ENCODE measurements around the gene ZNF134. TPM values are rescaled to one million over a fixed set of nuclear protein-coding genes. Genes with fewer than 3 reads are reported as not detected.
A peak's percentile ranks its signal among the peaks of the same experiment; 100 is the strongest.

ZNF134 gene
- 13.5 TPM for polyA plus RNA-seq

GRCh38 chr19:57613941-57614743 is at the start of gene ZNF134:
TSS of gene ZNF134 (plus strand) at chr19:57614242. CDS start at chr19:57619469, 5,227 bp downstream.
- H3K4me1 Mint-ChIP-seq: peaks cover 20 to 23% (median 20%) of the 10 kb centered on the region in 3 donors
- peak within 1 kb of the TSS; percentile 91 to 98 (median 96) for H3K4me3 Mint-ChIP-seq
- peak within 1 kb of the TSS; percentile 85 to 91 (median 86) for H3K27ac Mint-ChIP-seq
- no peaks in the 10 kb centered on the region for H3K27me3 Mint-ChIP-seq
- peaks cover 37% of the 10 kb centered on the region for H3K36me3 Mint-ChIP-seq
- H3K9me3 Mint-ChIP-seq: peaks cover 28 to 38% (median 32%) of the 10 kb centered on the region in 3 donors

DNA sequence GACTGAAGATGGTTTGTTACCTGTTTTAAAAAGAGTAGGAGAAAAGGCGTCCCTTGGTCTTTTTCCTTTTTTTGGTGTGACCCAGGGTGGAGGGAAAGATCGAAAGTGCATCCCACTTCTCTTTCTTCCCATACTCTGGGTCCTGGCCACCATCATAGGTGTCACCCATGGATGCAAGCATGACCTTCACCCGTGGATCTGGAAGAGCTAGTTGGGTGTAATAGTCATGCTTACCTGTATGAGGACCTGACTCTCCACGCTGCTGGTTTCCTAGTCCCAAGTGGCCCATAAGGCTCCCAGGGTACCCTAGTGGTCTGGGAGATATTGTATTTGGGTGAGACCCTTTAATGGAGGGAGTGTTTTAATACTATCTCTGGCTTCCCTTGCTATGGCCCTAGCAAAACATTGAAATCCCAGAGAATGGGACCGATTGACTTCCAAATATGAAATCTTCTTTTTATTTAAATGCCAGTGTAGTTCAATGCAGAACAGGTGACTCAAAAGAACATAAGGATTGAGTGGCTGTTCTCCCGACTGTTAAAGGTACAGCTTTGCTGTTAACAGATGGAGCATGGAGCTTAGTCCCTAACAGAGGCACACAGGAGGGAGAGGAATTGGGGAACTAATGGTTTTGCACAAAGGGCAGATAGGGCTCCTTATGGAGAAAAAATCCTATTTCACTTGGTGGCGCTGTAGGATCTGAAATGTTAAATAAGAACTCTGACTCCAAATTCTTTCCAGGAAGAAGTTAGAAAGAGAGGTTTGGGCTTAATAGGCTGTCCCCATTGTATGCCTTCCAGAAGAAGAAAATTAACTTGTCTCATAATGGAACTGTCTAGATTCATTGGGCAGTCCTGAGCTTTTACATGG is 47.4 kb upstream of the ZNF134 start:
- Mint-ChIP-seq H3K9me3 (peaks cover 21 to 47% (median 45%) of the 10 kb centered on the region in 3 donors), H3K27ac (no peak overlapping the region), H3K27me3 (no peaks in the 10 kb centered on the region), H3K4me1 (no peaks in the 10 kb centered on the region), H3K4me3 (no peak overlapping the region), H3K36me3 (no peaks in the 10 kb centered on the region)

- H3K27me3 Mint-ChIP-seq: no peaks in the 10 kb centered on the region
- H3K9me3 Mint-ChIP-seq: peaks cover 14 to 51% (median 41%) of the 10 kb centered on the region in 3 donors
- no peak overlapping the region for H3K4me3 Mint-ChIP-seq
- H3K4me1 Mint-ChIP-seq: no peaks in the 10 kb centered on the region
- no peak overlapping the region for H3K27ac Mint-ChIP-seq
- H3K36me3 Mint-ChIP-seq: peaks cover 27% of the 10 kb centered on the region
Measured at GRCh38 chr19:57570707-57571106, 43.3 kb upstream of the ZNF134 start.

DNA sequence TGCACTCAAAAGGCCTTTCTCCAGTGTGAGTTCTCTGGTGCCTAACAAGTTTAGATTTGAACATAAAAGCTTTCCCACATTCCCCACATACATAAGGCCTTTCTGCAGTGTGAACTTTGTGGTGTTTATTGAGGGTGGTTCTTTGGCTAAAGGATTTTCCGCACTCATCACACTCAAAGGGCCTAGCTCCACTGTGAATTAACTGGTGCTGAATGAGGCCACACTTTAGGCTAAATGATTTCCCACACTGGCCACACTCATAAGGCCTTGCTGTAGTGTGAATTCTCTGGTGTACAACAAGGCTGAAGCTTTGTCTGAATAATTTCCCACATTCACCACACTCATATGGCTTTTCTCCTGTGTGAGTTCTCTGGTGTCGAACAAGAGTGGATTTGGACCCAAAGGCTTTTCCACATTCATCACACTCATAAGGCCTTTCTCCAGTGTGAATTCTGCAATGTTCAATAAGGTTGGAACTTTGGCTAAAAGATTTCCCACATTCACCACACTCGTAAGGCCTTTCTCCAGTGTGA is 41.6 kb upstream of the ZNF134 start:
- Mint-ChIP-seq H3K4me1 (peaks cover 0 to 8% (median 8%) of the 10 kb centered on the region in 3 donors), H3K36me3 (peaks cover 39% of the 10 kb centered on the region), H3K27me3 (no peaks in the 10 kb centered on the region), H3K4me3 (peak overlapping the region in 1 of 4 donors; percentile 17), H3K9me3 (peaks cover 13 to 47% (median 40%) of the 10 kb centered on the region in 3 donors), H3K27ac (no peak overlapping the region)

GRCh38 chr19:57576661-57577060 is 37.4 kb upstream of the ZNF134 start:
- Mint-ChIP-seq H3K27ac (peak overlapping the region in 1 of 3 donors; percentile 34), H3K4me3 (peak overlapping the region in 3 of 4 donors; percentile 23 to 74 (median 62)), H3K9me3 (peaks cover 13 to 43% (median 39%) of the 10 kb centered on the region in 3 donors), H3K27me3 (no peaks in the 10 kb centered on the region), H3K4me1 (peaks cover 6 to 16% (median 15%) of the 10 kb centered on the region in 3 donors), H3K36me3 (peaks cover 40% of the 10 kb centered on the region)

DNA sequence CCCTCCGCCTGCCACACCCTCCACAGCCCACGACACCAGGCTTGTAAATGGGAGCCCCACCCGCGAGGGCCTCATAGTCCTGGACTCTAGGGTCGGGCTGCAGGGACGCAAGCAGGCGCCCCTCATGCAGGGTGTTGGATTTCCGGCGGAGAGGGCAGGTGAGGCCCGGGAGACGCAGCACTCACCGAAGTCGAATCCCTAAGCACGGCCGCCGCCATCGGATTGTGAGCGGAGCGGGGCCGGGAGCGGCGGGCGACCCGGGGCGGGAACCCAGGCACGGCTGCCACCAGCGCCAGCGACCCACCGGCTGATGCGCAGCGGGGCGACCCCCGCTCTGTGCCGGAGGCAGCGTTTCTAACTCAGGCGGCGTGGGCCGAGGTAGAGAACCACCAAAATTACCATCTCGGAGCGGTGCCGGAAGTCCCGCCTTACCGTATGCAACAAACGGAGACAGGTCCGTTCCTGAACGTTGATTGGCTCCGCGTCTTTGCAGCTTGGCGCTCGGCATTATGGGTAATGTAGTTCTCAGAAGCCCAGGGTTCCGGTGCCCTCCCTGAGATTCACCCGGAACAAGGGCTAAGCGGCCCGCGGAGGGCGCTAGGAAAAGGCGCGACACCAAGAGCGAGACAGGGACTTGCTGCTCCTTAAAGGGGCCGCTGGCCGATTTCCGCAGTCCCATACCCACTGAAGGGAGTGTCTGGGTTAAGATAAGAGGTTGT is 35.4 kb upstream of the ZNF134 start, which contains the start of gene ZNF416:
Gene ZNF416, minus strand, starts transcription at position 425 of the 719 bp plus-strand sequence. Its CDS starts 207 bp downstream, at position 218.
- Mint-ChIP-seq H3K36me3 (peaks cover 32% of the 10 kb centered on the region), H3K4me1 (peaks cover 8 to 17% (median 16%) of the 10 kb centered on the region in 3 donors), H3K4me3 (peak within 1 kb of the TSS; percentile 83 to 94 (median 91)), H3K27ac (peak within 1 kb of the TSS; percentile 67 to 88 (median 85)), H3K9me3 (peaks cover 12 to 35% (median 27%) of the 10 kb centered on the region in 3 donors), H3K27me3 (no peaks in the 10 kb centered on the region)

- Mint-ChIP-seq H3K27me3 (no peaks in the 10 kb centered on the region), H3K9me3 (peaks cover 17 to 28% (median 23%) of the 10 kb centered on the region in 3 donors), H3K36me3 (peaks cover 25% of the 10 kb centered on the region), H3K4me1 (peaks cover 13 to 20% (median 19%) of the 10 kb centered on the region in 3 donors), H3K4me3 (peak overlapping the region in 3 of 4 donors; percentile 9 to 93 (median 90)), H3K27ac (no peak overlapping the region)
Measured at GRCh38 chr19:57583104-57583520, 30.9 kb upstream of the ZNF134 start.

- H3K4me1 Mint-ChIP-seq: peaks cover 11 to 20% (median 18%) of the 10 kb centered on the region in 3 donors
- peak within 1 kb of the TSS; percentile 53 to 92 (median 83) for H3K27ac Mint-ChIP-seq
- H3K27me3 Mint-ChIP-seq: no peaks in the 10 kb centered on the region
- H3K9me3 Mint-ChIP-seq: peaks cover 21 to 29% (median 26%) of the 10 kb centered on the region in 3 donors
- peaks cover 31% of the 10 kb centered on the region for H3K36me3 Mint-ChIP-seq
- peak within 1 kb of the TSS; percentile 90 to 100 (median 94) for H3K4me3 Mint-ChIP-seq
Measured at GRCh38 chr19:57583521-57584416, 30.3 kb upstream of the ZNF134 start, which contains the start of gene ZIK1. TSS of gene ZIK1 (plus strand) at chr19:57584145. CDS start at chr19:57584357, 212 bp downstream.

DNA sequence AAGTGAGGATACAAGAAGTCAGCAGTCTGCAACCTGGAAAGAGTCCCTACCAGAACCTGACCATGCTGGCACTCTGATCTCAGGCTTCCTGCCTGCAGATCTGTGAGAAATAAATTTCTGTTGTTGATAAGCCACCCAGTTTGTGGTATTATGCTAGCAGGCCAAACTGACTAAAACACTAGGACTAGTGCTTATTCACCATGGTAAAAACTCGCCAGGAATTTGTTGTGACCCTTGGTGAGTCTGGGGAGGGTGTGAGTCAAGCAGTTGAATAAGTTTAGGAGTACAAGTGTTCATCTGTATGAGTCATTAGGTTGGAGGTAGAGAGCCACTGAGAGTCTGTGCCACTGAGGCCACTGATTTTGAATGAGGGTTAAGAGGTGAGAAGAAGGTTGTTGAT is 26.5 kb upstream of the ZNF134 start:
- H3K27ac Mint-ChIP-seq: peak overlapping the region in 1 of 3 donors; percentile 20
- H3K4me3 Mint-ChIP-seq: peak overlapping the region in 2 of 4 donors; percentile 1 to 33
- peaks cover 7 to 18% (median 12%) of the 10 kb centered on the region in 3 donors for H3K4me1 Mint-ChIP-seq
- H3K9me3 Mint-ChIP-seq: peaks cover 29 to 49% (median 34%) of the 10 kb centered on the region in 3 donors
- peaks cover 49% of the 10 kb centered on the region for H3K36me3 Mint-ChIP-seq
- H3K27me3 Mint-ChIP-seq: no peaks in the 10 kb centered on the region

DNA sequence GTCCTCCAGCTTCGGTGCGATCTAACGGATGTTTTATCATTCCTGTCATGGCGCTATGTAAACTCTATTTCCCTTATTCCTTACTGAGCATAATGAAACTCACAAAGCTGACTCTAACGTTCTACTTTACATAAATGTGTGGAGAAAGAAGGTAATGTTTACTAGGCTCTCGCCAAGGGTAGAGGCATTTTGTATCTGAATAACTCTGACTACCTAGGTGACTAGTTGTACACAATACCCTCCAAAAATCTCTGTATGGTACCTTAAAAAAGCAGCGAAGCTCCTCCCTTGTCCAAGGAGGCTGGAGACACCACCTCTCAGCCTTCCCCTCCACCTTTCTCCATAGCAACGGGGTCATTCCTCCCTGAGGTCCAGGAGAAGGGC is 14.7 kb upstream of the ZNF134 start:
- Mint-ChIP-seq H3K4me3 (peak overlapping the region; percentile 88 to 95 (median 92)), H3K4me1 (peaks cover 4 to 12% (median 5%) of the 10 kb centered on the region in 3 donors), H3K27ac (peak overlapping the region; percentile 10 to 78 (median 24)), H3K9me3 (peaks cover 10 to 31% (median 18%) of the 10 kb centered on the region in 3 donors), H3K27me3 (peaks cover 3% of the 10 kb centered on the region), H3K36me3 (peaks cover 21% of the 10 kb centered on the region)

GRCh38 chr19:57599761-57600383 is 14.2 kb upstream of the ZNF134 start, which contains the start of gene ZNF530:
TSS of gene ZNF530 (plus strand) at chr19:57599885. CDS start at chr19:57604346, 4,461 bp downstream.
- peak within 1 kb of the TSS; percentile 88 to 95 (median 92) for H3K4me3 Mint-ChIP-seq
- peak within 1 kb of the TSS; percentile 10 to 78 (median 24) for H3K27ac Mint-ChIP-seq
- H3K9me3 Mint-ChIP-seq: peaks cover 10 to 36% (median 22%) of the 10 kb centered on the region in 3 donors

DNA sequence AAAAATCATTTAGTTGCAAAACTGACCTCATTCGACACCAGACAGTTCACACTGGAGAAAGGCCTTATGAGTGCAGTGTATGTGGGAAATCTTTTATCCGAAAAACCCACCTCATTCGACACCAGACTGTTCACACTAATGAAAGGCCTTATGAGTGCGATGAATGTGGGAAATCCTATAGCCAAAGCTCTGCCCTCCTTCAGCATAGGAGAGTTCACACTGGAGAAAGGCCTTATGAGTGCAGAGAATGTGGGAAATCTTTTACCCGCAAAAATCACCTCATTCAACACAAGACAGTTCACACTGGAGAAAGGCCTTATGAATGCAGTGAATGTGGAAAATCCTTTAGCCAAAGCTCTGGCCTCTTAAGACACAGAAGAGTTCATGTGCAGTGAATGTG is 7.1 kb upstream of the ZNF134 start:
- no peak overlapping the region for H3K4me3 Mint-ChIP-seq
- H3K9me3 Mint-ChIP-seq: peaks cover 15 to 37% (median 22%) of the 10 kb centered on the region in 3 donors
- peaks cover 34% of the 10 kb centered on the region for H3K36me3 Mint-ChIP-seq
- no peak overlapping the region for H3K27ac Mint-ChIP-seq
- peaks cover 0 to 2% (median 0%) of the 10 kb centered on the region in 3 donors for H3K4me1 Mint-ChIP-seq
- no peaks in the 10 kb centered on the region for H3K27me3 Mint-ChIP-seq

More at GRCh38 chr19:57599761-57600383, 14.2 kb upstream of the ZNF134 start, which contains the start of gene ZNF530:
- Mint-ChIP-seq H3K4me1 (peaks cover 4 to 12% (median 5%) of the 10 kb centered on the region in 3 donors), H3K36me3 (peaks cover 24% of the 10 kb centered on the region), H3K27me3 (peaks cover 3% of the 10 kb centered on the region)
